B cell (primary cell): Measurements from ENCODE around the gene ZNF354B. TPM values are rescaled to one million over a fixed set of nuclear protein-coding genes. Genes with fewer than 3 reads are reported as not detected.

Experiments
- ATAC-seq: fragments of 200-7000 bp; cut with Tn5 transposase; one replicate; pipeline ENCODE4 v1.10.0; 2021; ENCODE audit warnings: low read depth, mild to moderate bottlenecking, moderate number of reproducible peaks, moderate library complexity
- CTCF ChIA-PET: fragments of 350-600 bp; sonication (Branson Sonifier 250); formaldehyde crosslinking; loops from one replicate; lab custom pipeline; 2021; ENCODE audit warnings: antibody characterized with exemption, inconsistent platforms; lab: Charles Lee
- POLR2A ChIA-PET: fragments of 350-600 bp; sonication (Branson Sonifier 250); formaldehyde crosslinking; loops from one replicate; lab custom pipeline; 2021; ENCODE audit warnings: antibody characterized with exemption; lab: Charles Lee
- DNase-seq: peaks from one replicate; pipeline ENCODE4 v3.0.0; 2013
- H2AFZ ChIP-seq: 2 replicates; pipeline ENCODE4 v1.6.1; 2012; ENCODE audit warnings: mild to moderate bottlenecking, low read depth, low read length; ENCODE audit not compliant: insufficient read depth, poor library complexity, severe bottlenecking
- H3K27ac ChIP-seq, 2 donors: 1 replicate in 1 of 2; 2 replicates in 1 of 2; pipeline ENCODE4 v1.5.1; 2012 to 2013; ENCODE audit warnings: low read length in 2 of 2, mild to moderate bottlenecking in 2 of 2, moderate library complexity in 1 of 2
- H3K27me3 ChIP-seq, 4 experiments: fragments of 200-600 bp in 1 of 4; sonication (generic) in 1 of 4; replicated peaks in 1 of 4; 1 replicate in 2 of 4; 2 replicates in 2 of 4; pipeline versions ENCODE4 v1.6.1 to v1.7.0; 2013 to 2016; ENCODE audit warnings: low read length in 3 of 4, mild to moderate bottlenecking in 2 of 4, mixed read lengths in 1 of 4, moderate library complexity in 1 of 4; ENCODE audit not compliant: insufficient read depth in 4 of 4, control insufficient read depth in 3 of 4; ENCODE audit errors: control extremely low read depth in 1 of 4
- H3K36me3 ChIP-seq, 2 experiments: replicated peaks in 1 of 2; 1 replicate in 1 of 2; 2 replicates in 1 of 2; pipeline versions ENCODE4 v1.6.1 to v1.7.1; 2013; ENCODE audit warnings: low read length in 1 of 2; ENCODE audit not compliant: insufficient read depth in 2 of 2, control insufficient read depth in 1 of 2; ENCODE audit errors: control extremely low read depth in 1 of 2, extremely low read depth in 1 of 2
- H3K4me1 ChIP-seq, 2 donors: fragments of 200-600 bp in 1 of 2; sonication (generic) in 1 of 2; 1 replicate in 1 of 2; 2 replicates in 1 of 2; pipeline versions ENCODE4 v1.5.1 to v1.6.1; 2013 to 2017; ENCODE audit warnings: low read length in 2 of 2; ENCODE audit not compliant: control insufficient read depth in 2 of 2, insufficient read depth in 2 of 2
- H3K4me2 ChIP-seq: replicated peaks from 2 replicates; pipeline ENCODE3; 2012; ENCODE audit warnings: mild to moderate bottlenecking, low read depth, low read length; ENCODE audit not compliant: poor library complexity, severe bottlenecking
- H3K4me3 ChIP-seq, 5 experiments: fragments of 200-600 bp in 1 of 5; sonication (generic) in 1 of 5; 1 replicate in 3 of 5; 2 replicates in 2 of 5; pipeline versions ENCODE4 v1.5.1 to v1.7.0; 2011 to 2016; ENCODE audit warnings: low read length in 4 of 5, mild to moderate bottlenecking in 4 of 5, low read depth in 2 of 5, control low read depth in 1 of 5, moderate library complexity in 1 of 5; ENCODE audit not compliant: insufficient read depth in 1 of 5; ENCODE audit errors: control extremely low read depth in 1 of 5, extremely low read depth in 1 of 5
- H3K79me2 ChIP-seq: fragments of 200-600 bp; sonication (generic); one replicate; pipeline ENCODE4 v1.6.0; 2016; ENCODE audit warnings: low read length; ENCODE audit not compliant: control insufficient read depth, insufficient read depth
- H3K9ac ChIP-seq: fragments of 200-600 bp; sonication (generic); 2 replicates; pipeline ENCODE4 v1.6.1; 2017; ENCODE audit warnings: mild to moderate bottlenecking, low read length, moderate library complexity
- H3K9me3 ChIP-seq, 3 donors: one replicate each; pipeline versions ENCODE4 v1.6.1 to v1.7.1; 2013; ENCODE audit warnings: low read length in 2 of 3; ENCODE audit not compliant: control insufficient read depth in 2 of 3, insufficient read depth in 1 of 3; ENCODE audit errors: control extremely low read depth in 1 of 3
- H4K20me1 ChIP-seq: 2 replicates; pipeline ENCODE4 v1.6.0; 2012; ENCODE audit warnings: mild to moderate bottlenecking, low read length; ENCODE audit not compliant: insufficient read depth, control insufficient read depth, poor library complexity, severe bottlenecking
- H3K27ac Mint-ChIP-seq: one replicate; pipeline ENCODE4 v1.8.0; 2021; ENCODE audit warnings: mixed read lengths
- H3K27me3 Mint-ChIP-seq: one replicate; pipeline ENCODE4 v1.8.0; 2021; ENCODE audit warnings: mixed read lengths
- H3K4me1 Mint-ChIP-seq: one replicate; pipeline ENCODE4 v1.8.0; 2021; ENCODE audit warnings: mixed read lengths
- H3K4me3 Mint-ChIP-seq: one replicate; pipeline ENCODE4 v1.8.0; 2021; ENCODE audit warnings: mixed read lengths
- H3K9me3 Mint-ChIP-seq: one replicate; pipeline ENCODE4 v1.8.0; 2022; ENCODE audit warnings: mixed read lengths; ENCODE audit not compliant: insufficient read depth
- EZH2 ChIP-seq: IDR thresholded peaks from 2 replicates; pipeline ENCODE4 v1.6.1; 2012; ENCODE audit warnings: borderline replicate concordance, low read depth, mild to moderate bottlenecking, moderate library complexity, low read length; ENCODE audit not compliant: insufficient read depth, poor library complexity, severe bottlenecking
- WGBS: methylation state at CpG from one replicate; pipeline ENCODE4 v1.1.5; 2013; ENCODE audit warnings: missing lambda C conversion rate; ENCODE audit not compliant: insufficient coverage; 5-methylcytosine and 5-hydroxymethylcytosine counted together
- intact Hi-C: fragments of 100-400 bp; cut with micrococcal nuclease; formaldehyde crosslinking; loops from one replicate; pipeline ENCODE4 v1.10.0; 2022
- polyA plus RNA-seq: library from polyadenylated mRNA; depleted of rRNA; stranded (reverse); fragments of >200 nt; gene quantifications from 2 replicates; pipeline ENCODE4 v1.2.3, GENCODE V29; 2012
- total RNA-seq, 2 donors: library from RNA; stranded (reverse); fragments of 120-200 nt in 1 of 2; gene quantifications; 1 replicate in 1 of 2; 2 replicates in 1 of 2; pipeline versions ENCODE4 v1.2.3 to v1.2.4, GENCODE V29; 2013 to 2022
- TF ChIP-seq, protein P1 (sequence below): fragments of 200-600 bp; IDR thresholded peaks from one replicate; pipeline ENCODE4 v1.8.0; 2022; ENCODE audit warnings: antibody characterized with exemption, mild to moderate bottlenecking

Gene ZNF354B
- total and polyA plus RNA-seq, 2 donors (not counting 1 experiment from before 2014, with no cell fraction given): 19.5 to 34.6 TPM

DNA sequence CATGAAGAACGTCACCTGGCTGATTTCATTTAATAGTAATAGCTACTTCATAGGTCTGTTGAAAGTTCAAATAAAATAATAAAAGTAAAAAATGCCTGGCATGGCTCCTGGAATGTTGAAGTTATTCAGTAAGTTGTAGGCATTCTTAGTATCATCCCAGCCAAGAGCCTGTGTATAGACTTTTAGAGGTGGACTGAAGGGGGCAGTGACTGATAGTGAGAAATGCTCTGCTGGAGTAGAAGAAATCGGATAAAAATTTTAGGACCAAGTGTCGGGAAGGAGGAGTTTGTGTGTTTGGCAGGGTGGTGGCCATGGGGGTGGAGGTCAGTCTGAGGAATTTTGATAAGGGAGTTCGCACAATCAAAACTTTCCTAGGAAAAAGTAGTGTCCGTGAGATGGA, 39.5 kb downstream of the ZNF354B start:
- WGBS: 88% methylated on average over 4 of the region's 5 CpGs
- Histone ChIP-seq H3K4me3 (no peak overlapping the region), H3K27ac (no peak overlapping the region), H3K4me2 (no peak overlapping the region), H4K20me1 (no peaks in the 10 kb centered on the region), H3K36me3 (no peaks in the 10 kb centered on the region), H3K79me2 (peaks cover 3% of the 10 kb centered on the region), H3K4me1 (peaks cover 8 to 11% of the 10 kb centered on the region in 2 donors), H3K9me3 (peaks cover 0 to 14% (median 0%) of the 10 kb centered on the region in 3 donors), H2AFZ (no peak overlapping the region), H3K9ac (no peak overlapping the region), H3K27me3 (no peaks in the 10 kb centered on the region)
- TF ChIP-seq, protein P1, sequence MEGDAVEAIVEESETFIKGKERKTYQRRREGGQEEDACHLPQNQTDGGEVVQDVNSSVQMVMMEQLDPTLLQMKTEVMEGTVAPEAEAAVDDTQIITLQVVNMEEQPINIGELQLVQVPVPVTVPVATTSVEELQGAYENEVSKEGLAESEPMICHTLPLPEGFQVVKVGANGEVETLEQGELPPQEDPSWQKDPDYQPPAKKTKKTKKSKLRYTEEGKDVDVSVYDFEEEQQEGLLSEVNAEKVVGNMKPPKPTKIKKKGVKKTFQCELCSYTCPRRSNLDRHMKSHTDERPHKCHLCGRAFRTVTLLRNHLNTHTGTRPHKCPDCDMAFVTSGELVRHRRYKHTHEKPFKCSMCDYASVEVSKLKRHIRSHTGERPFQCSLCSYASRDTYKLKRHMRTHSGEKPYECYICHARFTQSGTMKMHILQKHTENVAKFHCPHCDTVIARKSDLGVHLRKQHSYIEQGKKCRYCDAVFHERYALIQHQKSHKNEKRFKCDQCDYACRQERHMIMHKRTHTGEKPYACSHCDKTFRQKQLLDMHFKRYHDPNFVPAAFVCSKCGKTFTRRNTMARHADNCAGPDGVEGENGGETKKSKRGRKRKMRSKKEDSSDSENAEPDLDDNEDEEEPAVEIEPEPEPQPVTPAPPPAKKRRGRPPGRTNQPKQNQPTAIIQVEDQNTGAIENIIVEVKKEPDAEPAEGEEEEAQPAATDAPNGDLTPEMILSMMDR: no peak
- no peak for TF ChIP-seq EZH2
- Mint-ChIP-seq H3K27me3 (no peaks in the 10 kb centered on the region), H3K4me1 (peaks cover 17% of the 10 kb centered on the region), H3K9me3 (peaks cover 4% of the 10 kb centered on the region), H3K4me3 (no peak overlapping the region), H3K27ac (no peak overlapping the region)
- DNase-seq (no peak), ATAC-seq (no peak)
- POLR2A ChIA-PET: no interaction called here
- CTCF ChIA-PET: no interaction called here
- intact Hi-C loops: no loop called here

DNA sequence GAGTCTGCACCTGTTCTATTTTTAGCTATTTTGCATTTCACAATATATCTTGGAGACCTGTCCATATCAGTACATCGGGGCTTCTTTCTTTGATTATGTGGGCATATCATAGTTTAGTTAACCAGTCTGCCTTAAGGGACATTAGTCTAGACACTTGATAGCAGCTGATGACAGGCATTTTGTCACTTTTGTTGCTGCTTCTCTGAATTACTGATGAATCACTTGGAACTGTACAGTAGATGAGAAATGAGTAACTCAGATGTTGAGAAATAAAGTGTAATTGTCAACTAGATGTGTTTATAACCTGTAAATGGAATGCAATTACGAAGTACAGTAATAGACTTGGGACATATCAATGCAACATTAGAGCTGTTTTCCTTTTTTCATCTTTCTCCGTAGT, 43.1 kb downstream of the ZNF354B start:
- ATAC-seq: no peak
- Histone ChIP-seq H3K36me3 (no peaks in the 10 kb centered on the region), H3K4me3 (no peak overlapping the region), H3K27me3 (no peaks in the 10 kb centered on the region), H3K79me2 (no peaks in the 10 kb centered on the region), H3K9ac (no peak overlapping the region), H3K27ac (no peak overlapping the region), H3K9me3 (peaks cover 0 to 23% (median 0%) of the 10 kb centered on the region in 3 donors), H3K4me2 (no peak overlapping the region), H3K4me1 (peaks cover 0 to 8% of the 10 kb centered on the region in 2 donors), H4K20me1 (no peaks in the 10 kb centered on the region), H2AFZ (no peak overlapping the region)
- Mint-ChIP-seq H3K4me1 (peaks cover 9% of the 10 kb centered on the region), H3K4me3 (no peak overlapping the region), H3K27me3 (no peaks in the 10 kb centered on the region), H3K27ac (no peak overlapping the region), H3K9me3 (peaks cover 2% of the 10 kb centered on the region)
- no CpG with 5 or more reads among the region's 3 CpGs for WGBS
- DNase-seq: no peak
- ChIA-PET POLR2A (no interaction called here), CTCF (no interaction called here)
- intact Hi-C loops: no loop called here
- TF ChIP-seq EZH2: no peak
- TF ChIP-seq, protein P1: no peak
